IMR-90 (cell line): ENCODE measurements around the gene SNIP1. TPM values are rescaled to one million over a fixed set of nuclear protein-coding genes. Genes with fewer than 3 reads are reported as not detected.

Source experiments
- ATAC-seq: fragments of 200-7000 bp; cut with Tn5 transposase; 2 replicates; pipeline ENCODE4 v1.9.1; 2020; ENCODE audit warnings: low read depth, mild to moderate bottlenecking, moderate library complexity
- BruUV-seq: library from RNA; stranded (reverse); fragments of 400-500 nt; replicated peaks from 2 replicates; lab custom pipeline; 2021; lab: Mats Ljungman, UMichigan
- CTCF ChIA-PET: fragments of 300-600 bp; formaldehyde crosslinking; extraction: SDS; loops from one replicate; lab custom pipeline; 2021; ENCODE audit warnings: antibody characterized with exemption; lab: Yijun Ruan, JAX
- POLR2A ChIA-PET: fragments of 300-600 bp; sonication (Branson Sonifier 250); formaldehyde crosslinking; loops from one replicate; lab custom pipeline; 2022; ENCODE audit warnings: antibody characterized with exemption; ENCODE audit not compliant: unreplicated experiment; lab: Charles Lee
- DNase-seq: peaks from one replicate; pipeline ENCODE4 v3.0.0; 2013
- H2AFZ ChIP-seq: replicated peaks from 2 replicates; pipeline ENCODE3; 2013; ENCODE audit warnings: low read length, mild to moderate bottlenecking; ENCODE audit not compliant: poor library complexity
- H2AK5ac ChIP-seq: 2 replicates; pipeline ENCODE4 v1.6.1; 2013; ENCODE audit warnings: low read depth, low read length, inconsistent platforms
- H2AK9ac ChIP-seq: replicated peaks from 2 replicates; pipeline ENCODE3; 2013; ENCODE audit warnings: mild to moderate bottlenecking, low read depth, low read length, moderate library complexity; ENCODE audit not compliant: poor library complexity
- H2BK120ac ChIP-seq: 2 replicates; pipeline ENCODE4 v1.6.1; 2013; ENCODE audit warnings: low read depth, low read length, inconsistent platforms
- H2BK15ac ChIP-seq: 3 replicates; pipeline ENCODE4 v1.6.1; 2013; ENCODE audit warnings: low read depth, low read length, inconsistent platforms
- H2BK20ac ChIP-seq: 2 replicates; pipeline ENCODE4 v1.6.1; 2013; ENCODE audit warnings: low read depth, mild to moderate bottlenecking, inconsistent platforms, low read length, moderate library complexity
- H2BK5ac ChIP-seq: 2 replicates; pipeline ENCODE4 v1.6.1; 2013; ENCODE audit warnings: mild to moderate bottlenecking, low read depth, low read length, inconsistent platforms; ENCODE audit not compliant: poor library complexity, severe bottlenecking
- H3K14ac ChIP-seq: replicated peaks from 2 replicates; pipeline ENCODE4 v1.6.1; 2013; ENCODE audit warnings: low read depth, low read length, inconsistent platforms
- H3K18ac ChIP-seq: 2 replicates; pipeline ENCODE4 v1.6.1; 2013; ENCODE audit warnings: low read depth, low read length, control low read depth
- H3K23ac ChIP-seq: 2 replicates; pipeline ENCODE4 v1.6.1; 2013; ENCODE audit warnings: low read depth, low read length, inconsistent platforms
- H3K27ac ChIP-seq: 2 replicates; pipeline ENCODE4 v1.5.1; 2013; ENCODE audit warnings: mild to moderate bottlenecking, control low read depth, low read length; ENCODE audit not compliant: insufficient read depth
- H3K27me3 ChIP-seq: 2 replicates; pipeline ENCODE4 v1.6.1; 2013; ENCODE audit warnings: low read length; ENCODE audit not compliant: control insufficient read depth, insufficient read depth
- H3K36me3 ChIP-seq: 2 replicates; pipeline ENCODE4 v1.6.1; 2013; ENCODE audit warnings: low read length, mixed read lengths; ENCODE audit not compliant: control insufficient read depth, insufficient read depth
- H3K4ac ChIP-seq: 2 replicates; pipeline ENCODE4 v1.6.1; 2013; ENCODE audit warnings: low read depth, low read length, inconsistent platforms
- H3K4me1 ChIP-seq: 2 replicates; pipeline ENCODE4 v1.6.1; 2013; ENCODE audit warnings: low read length, mixed read lengths; ENCODE audit not compliant: control insufficient read depth, insufficient read depth
- H3K4me2 ChIP-seq: 2 replicates; pipeline ENCODE4 v1.6.1; 2013; ENCODE audit warnings: low read depth, mild to moderate bottlenecking, control low read depth, low read length, moderate library complexity
- H3K4me3 ChIP-seq: 2 replicates; pipeline ENCODE4 v1.5.1; 2013; ENCODE audit warnings: low read depth, mild to moderate bottlenecking, control low read depth, low read length, moderate library complexity; ENCODE audit not compliant: insufficient read depth
- H3K56ac ChIP-seq: 2 replicates; pipeline ENCODE4 v1.6.1; 2013; ENCODE audit warnings: low read length, inconsistent platforms; ENCODE audit not compliant: insufficient read depth; ENCODE audit errors: extremely low read depth
- H3K79me1 ChIP-seq, 2 experiments: 2 replicates each; pipeline ENCODE4 v1.6.1; 2013; ENCODE audit warnings: low read length in 2 of 2, inconsistent platforms in 1 of 2, low read depth in 1 of 2
- H3K9ac ChIP-seq: 2 replicates; pipeline ENCODE4 v1.6.1; 2013; ENCODE audit warnings: low read depth, low read length, control low read depth
- H3K9me1 ChIP-seq: 2 replicates; pipeline ENCODE4 v1.6.1; 2013; ENCODE audit warnings: low read length, inconsistent platforms; ENCODE audit not compliant: insufficient read depth
- H3K9me3 ChIP-seq: 2 replicates; pipeline ENCODE4 v1.6.1; 2013; ENCODE audit warnings: low read length; ENCODE audit not compliant: control insufficient read depth, insufficient read depth
- H4K20me1 ChIP-seq: 2 replicates; pipeline ENCODE4 v1.6.1; 2013; ENCODE audit warnings: low read length, inconsistent platforms; ENCODE audit not compliant: insufficient read depth
- H4K5ac ChIP-seq: 2 replicates; pipeline ENCODE4 v1.6.1; 2013; ENCODE audit warnings: mild to moderate bottlenecking, low read depth, low read length, control low read depth
- H4K8ac ChIP-seq, 2 experiments: 2 replicates each; pipeline ENCODE4 v1.6.1; 2013; ENCODE audit warnings: low read depth in 2 of 2, low read length in 2 of 2, control low read depth in 1 of 2, inconsistent platforms in 1 of 2
- H4K91ac ChIP-seq: 2 replicates; pipeline ENCODE4 v1.6.1; 2013; ENCODE audit warnings: low read depth, low read length, inconsistent platforms; ENCODE audit not compliant: insufficient read depth
- BHLHE40 ChIP-seq: fragments of 150-350 bp; IDR thresholded peaks from 2 replicates; pipeline ENCODE4 v1.6.1; 2016; ENCODE audit warnings: mild to moderate bottlenecking, low read depth, low read length
- CEBPB ChIP-seq: IDR thresholded peaks from 2 replicates; pipeline ENCODE4 v1.6.1; 2012; ENCODE audit warnings: low read depth, low read length, improper control_type of control experiment
- CHD1 ChIP-seq: IDR thresholded peaks from 2 replicates; pipeline ENCODE4 v1.6.1; 2012; ENCODE audit warnings: low read depth, low read length, improper control_type of control experiment
- FOS ChIP-seq: fragments of 150-350 bp; IDR thresholded peaks from 2 replicates; pipeline ENCODE4 v1.6.1; 2016; ENCODE audit warnings: low read depth, low read length
- MAFK ChIP-seq: IDR thresholded peaks from 2 replicates; pipeline ENCODE4 v1.6.1; 2012; ENCODE audit warnings: low read depth, low read length, improper control_type of control experiment
- MAZ ChIP-seq: IDR thresholded peaks from 2 replicates; pipeline ENCODE4 v1.6.1; 2012; ENCODE audit warnings: low read depth, mild to moderate bottlenecking, low read length, improper control_type of control experiment, moderate library complexity, borderline replicate concordance
- MXI1 ChIP-seq: IDR thresholded peaks from 2 replicates; pipeline ENCODE4 v1.6.1; 2012; ENCODE audit warnings: low read depth, mild to moderate bottlenecking, low read length, moderate library complexity, borderline replicate concordance
- NFE2L2 ChIP-seq: fragments of 150-350 bp; IDR thresholded peaks from 2 replicates; pipeline ENCODE4 v1.6.1; 2016; ENCODE audit warnings: low read depth, mild to moderate bottlenecking, low read length
- POLR2A ChIP-seq: IDR thresholded peaks from 2 replicates; pipeline ENCODE4 v1.6.1; 2012; ENCODE audit warnings: mild to moderate bottlenecking, low read depth, low read length
- RAD21 ChIP-seq: IDR thresholded peaks from 2 replicates; pipeline ENCODE4 v1.6.1; 2012; ENCODE audit warnings: low read length, improper control_type of control experiment
- RCOR1 ChIP-seq: IDR thresholded peaks from 2 replicates; pipeline ENCODE4 v1.6.1; 2012; ENCODE audit warnings: mild to moderate bottlenecking, low read length, improper control_type of control experiment; ENCODE audit not compliant: insufficient replicate concordance
- RFX5 ChIP-seq: IDR thresholded peaks from 2 replicates; pipeline ENCODE4 v1.8.0; 2012; ENCODE audit warnings: low read depth, mild to moderate bottlenecking, low read length, moderate library complexity
- SMC3 ChIP-seq: fragments of 150-350 bp; IDR thresholded peaks from 2 replicates; pipeline ENCODE4 v1.6.1; 2016; ENCODE audit warnings: low read depth, mild to moderate bottlenecking, antibody characterized with exemption, low read length, moderate library complexity
- WGBS, 2 experiments: methylation state at CpG; one replicate each; pipeline versions ENCODE4 v1.1.5 to v1.1.7; 2013; ENCODE audit warnings: missing lambda C conversion rate in 2 of 2; ENCODE audit not compliant: insufficient read length in 1 of 2; ENCODE audit errors: extremely low coverage in 2 of 2; 5-methylcytosine and 5-hydroxymethylcytosine counted together
- dilution Hi-C: fragments of 300-500 bp; cut with HindIII; formaldehyde crosslinking; loops from one replicate; pipeline ENCODE4 v1.14.3; 2018; ENCODE audit warnings: low sequenced_read_pairs; ENCODE audit not compliant: unreplicated experiment
- in situ Hi-C: fragments of 300-500 bp; cut with MboI; formaldehyde crosslinking; loops from 3 replicates; pipeline ENCODE4 v1.14.3; 2019; ENCODE audit warnings: low sequenced_read_pairs, inconsistent platforms, mixed read lengths
- intact Hi-C: fragments of 100-400 bp; cut with micrococcal nuclease; formaldehyde crosslinking; loops from 2 replicates; pipeline ENCODE4 v1.10.0; 2022
- polyA plus RNA-seq, 3 experiments: library from polyadenylated mRNA; depleted of rRNA; stranded (reverse); fragments of >200 nt; gene quantifications; 2 replicates each; pipeline ENCODE4 v1.2.3, GENCODE V29; 2012; ENCODE audit warnings: low replicate concordance in 1 of 3
- total RNA-seq: library from RNA; depleted of rRNA; stranded (reverse); fragments of >200 nt; gene quantifications from 2 replicates; pipeline ENCODE4 v1.2.3, GENCODE V29; 2012
- TF ChIP-seq, protein P1 (sequence below): fragments of 150-350 bp; IDR thresholded peaks from 2 replicates; pipeline ENCODE4 v1.6.1; 2017; ENCODE audit warnings: mild to moderate bottlenecking, antibody characterized with exemption, low read length, low read depth
- TF ChIP-seq, protein P2 (sequence below): conservative IDR thresholded peaks from 2 replicates; pipeline ENCODE4 v1.5.1; 2012; ENCODE audit warnings: mild to moderate bottlenecking, low read depth, low read length, improper control_type of control experiment
- TF ChIP-seq, protein P3 (sequence below): fragments of 150-350 bp; IDR thresholded peaks from 2 replicates; pipeline ENCODE4 v1.6.1; 2016; ENCODE audit warnings: low read depth, mild to moderate bottlenecking, low read length, moderate library complexity, borderline replicate concordance

The SNIP1 gene
- total and polyA plus RNA-seq, 2 of the 4 experiments (the other 2 are of a cell fraction): 6.8 to 11.3 TPM

DNA sequence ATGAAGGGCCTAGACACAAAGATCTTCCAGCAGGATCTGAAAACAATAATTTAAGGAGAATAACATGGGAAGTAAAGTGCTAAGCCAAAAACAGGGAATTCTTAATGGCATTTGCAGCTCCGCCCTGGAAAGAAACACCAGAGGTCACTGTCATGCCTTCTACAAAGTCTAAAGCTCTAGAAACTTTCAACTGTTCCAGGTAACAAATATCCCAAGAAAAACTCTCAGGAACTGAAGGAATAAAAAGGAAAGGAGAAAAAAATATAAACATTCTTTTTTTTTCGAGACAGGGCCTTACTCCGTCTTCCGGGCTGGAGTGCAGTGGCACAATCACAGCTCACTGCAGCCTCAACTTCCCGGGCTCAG is 66.5 kb downstream of the SNIP1 start:
- no peak overlapping the region for H4K8ac ChIP-seq
- H3K14ac ChIP-seq: no peak overlapping the region
- in situ Hi-C loops (loop anchor here (5.0 kb wide), 1 partner anchor 35 kb away; no protein-coding TSS in a partner anchor), dilution Hi-C loops (no loop called here), intact Hi-C loops (loop anchor here (1.0 kb wide), 2 partner anchors 32 to 195 kb away; no protein-coding TSS in a partner anchor)
- H2AFZ ChIP-seq: peak overlapping the region; percentile 45
- H3K9me1 ChIP-seq: no peaks in the 10 kb centered on the region
- H2AK5ac ChIP-seq: no peak overlapping the region
- no peak overlapping the region for H2BK120ac ChIP-seq
- TF ChIP-seq MAFK: no peak
- no peak for TF ChIP-seq RFX5
- TF ChIP-seq SMC3: no peak
- TF ChIP-seq, protein P1, sequence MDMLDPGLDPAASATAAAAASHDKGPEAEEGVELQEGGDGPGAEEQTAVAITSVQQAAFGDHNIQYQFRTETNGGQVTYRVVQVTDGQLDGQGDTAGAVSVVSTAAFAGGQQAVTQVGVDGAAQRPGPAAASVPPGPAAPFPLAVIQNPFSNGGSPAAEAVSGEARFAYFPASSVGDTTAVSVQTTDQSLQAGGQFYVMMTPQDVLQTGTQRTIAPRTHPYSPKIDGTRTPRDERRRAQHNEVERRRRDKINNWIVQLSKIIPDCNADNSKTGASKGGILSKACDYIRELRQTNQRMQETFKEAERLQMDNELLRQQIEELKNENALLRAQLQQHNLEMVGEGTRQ: no peak
- TF ChIP-seq, protein P2, sequence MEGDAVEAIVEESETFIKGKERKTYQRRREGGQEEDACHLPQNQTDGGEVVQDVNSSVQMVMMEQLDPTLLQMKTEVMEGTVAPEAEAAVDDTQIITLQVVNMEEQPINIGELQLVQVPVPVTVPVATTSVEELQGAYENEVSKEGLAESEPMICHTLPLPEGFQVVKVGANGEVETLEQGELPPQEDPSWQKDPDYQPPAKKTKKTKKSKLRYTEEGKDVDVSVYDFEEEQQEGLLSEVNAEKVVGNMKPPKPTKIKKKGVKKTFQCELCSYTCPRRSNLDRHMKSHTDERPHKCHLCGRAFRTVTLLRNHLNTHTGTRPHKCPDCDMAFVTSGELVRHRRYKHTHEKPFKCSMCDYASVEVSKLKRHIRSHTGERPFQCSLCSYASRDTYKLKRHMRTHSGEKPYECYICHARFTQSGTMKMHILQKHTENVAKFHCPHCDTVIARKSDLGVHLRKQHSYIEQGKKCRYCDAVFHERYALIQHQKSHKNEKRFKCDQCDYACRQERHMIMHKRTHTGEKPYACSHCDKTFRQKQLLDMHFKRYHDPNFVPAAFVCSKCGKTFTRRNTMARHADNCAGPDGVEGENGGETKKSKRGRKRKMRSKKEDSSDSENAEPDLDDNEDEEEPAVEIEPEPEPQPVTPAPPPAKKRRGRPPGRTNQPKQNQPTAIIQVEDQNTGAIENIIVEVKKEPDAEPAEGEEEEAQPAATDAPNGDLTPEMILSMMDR: no peak
- TF ChIP-seq MXI1: no peak
- TF ChIP-seq CEBPB: no peak
- no peak for TF ChIP-seq POLR2A
- TF ChIP-seq RAD21: no peak
- TF ChIP-seq, protein P3, sequence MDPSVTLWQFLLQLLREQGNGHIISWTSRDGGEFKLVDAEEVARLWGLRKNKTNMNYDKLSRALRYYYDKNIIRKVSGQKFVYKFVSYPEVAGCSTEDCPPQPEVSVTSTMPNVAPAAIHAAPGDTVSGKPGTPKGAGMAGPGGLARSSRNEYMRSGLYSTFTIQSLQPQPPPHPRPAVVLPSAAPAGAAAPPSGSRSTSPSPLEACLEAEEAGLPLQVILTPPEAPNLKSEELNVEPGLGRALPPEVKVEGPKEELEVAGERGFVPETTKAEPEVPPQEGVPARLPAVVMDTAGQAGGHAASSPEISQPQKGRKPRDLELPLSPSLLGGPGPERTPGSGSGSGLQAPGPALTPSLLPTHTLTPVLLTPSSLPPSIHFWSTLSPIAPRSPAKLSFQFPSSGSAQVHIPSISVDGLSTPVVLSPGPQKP: no peak
- no peak for TF ChIP-seq MAZ
- no peak for TF ChIP-seq BHLHE40
- TF ChIP-seq CHD1: no peak
- no peak for TF ChIP-seq RCOR1
- no peak for TF ChIP-seq NFE2L2
- TF ChIP-seq FOS: no peak
- CTCF ChIA-PET: interaction anchor here (0.7 to 3.4 kb wide), 10 partner anchors 9 to 40 kb away, joined by 3 to 49 read pairs (median 11); partner anchors contain the start of genes MEAF6 and ZC3H12A
- no peak overlapping the region for H3K4me3 ChIP-seq
- H3K27ac ChIP-seq: no peak overlapping the region
- peaks cover 22% of the 10 kb centered on the region for H3K4me1 ChIP-seq
- H2AK9ac ChIP-seq: no peak overlapping the region
- no peak overlapping the region for H2BK15ac ChIP-seq
- H3K4me2 ChIP-seq: no peak overlapping the region
- no peak overlapping the region for H2BK20ac ChIP-seq
- H3K9me3 ChIP-seq: no peaks in the 10 kb centered on the region
- no peak overlapping the region for H3K56ac ChIP-seq
- no peak overlapping the region for H4K91ac ChIP-seq
- no TSS peak for BruUV-seq
- no peak overlapping the region for H3K18ac ChIP-seq
- no peaks in the 10 kb centered on the region for H3K27me3 ChIP-seq
- no peaks in the 10 kb centered on the region for H4K20me1 ChIP-seq
- H3K36me3 ChIP-seq: peaks cover 25% of the 10 kb centered on the region; the same call in 1 of the 2 replicates
- H3K9ac ChIP-seq: no peak overlapping the region
- no peak overlapping the region for H4K5ac ChIP-seq
- no peak overlapping the region for H3K4ac ChIP-seq
- H3K79me1 ChIP-seq: no peaks in the 10 kb centered on the region; a peak in 1 of 4 replicates
- WGBS, 2 experiments: no CpG with 5 or more reads among the region's 5 CpGs
- H2BK5ac ChIP-seq: no peak overlapping the region
- H3K23ac ChIP-seq: no peak overlapping the region
- POLR2A ChIA-PET: interaction anchor here (0.6 kb wide), 1 partner anchor 859 kb away, joined by 3 read pairs; no protein-coding TSS in a partner anchor
- ATAC-seq: no peak
- DNase-seq: no peak
